Esophagus muscularis mucosa (tissue), 4 donors: ENCODE data around the gene DLG1.

Source experiments
- EP300 ChIP-seq: sonication (generic); formaldehyde crosslinking; IDR thresholded peaks from one replicate; pipeline ENCODE4 v1.6.1; 2017; ENCODE audit warnings: antibody characterized with exemption
- POLR2A ChIP-seq: fragments of 450-650 bp; IDR thresholded peaks from one replicate; pipeline ENCODE4 v1.6.1; 2017; ENCODE audit warnings: antibody characterized with exemption, moderate library complexity, mild to moderate bottlenecking, low read depth
- POLR2AphosphoS5 ChIP-seq, 2 donors: sonication (generic); formaldehyde crosslinking; IDR thresholded peaks; one replicate each; pipeline ENCODE4 v1.6.1; 2017; ENCODE audit warnings: antibody characterized with exemption in 2 of 2
- TF ChIP-seq, protein P1 (sequence below), 3 experiments: fragments of 200-600 bp in 2 of 3; fragments of 450-650 bp in 1 of 3; sonication (generic) in 2 of 3; IDR thresholded peaks; one replicate each; pipeline ENCODE4 v1.5.1; 2017 to 2019; ENCODE audit warnings: antibody characterized with exemption in 3 of 3, mild to moderate bottlenecking in 2 of 3, moderate library complexity in 1 of 3

DNA sequence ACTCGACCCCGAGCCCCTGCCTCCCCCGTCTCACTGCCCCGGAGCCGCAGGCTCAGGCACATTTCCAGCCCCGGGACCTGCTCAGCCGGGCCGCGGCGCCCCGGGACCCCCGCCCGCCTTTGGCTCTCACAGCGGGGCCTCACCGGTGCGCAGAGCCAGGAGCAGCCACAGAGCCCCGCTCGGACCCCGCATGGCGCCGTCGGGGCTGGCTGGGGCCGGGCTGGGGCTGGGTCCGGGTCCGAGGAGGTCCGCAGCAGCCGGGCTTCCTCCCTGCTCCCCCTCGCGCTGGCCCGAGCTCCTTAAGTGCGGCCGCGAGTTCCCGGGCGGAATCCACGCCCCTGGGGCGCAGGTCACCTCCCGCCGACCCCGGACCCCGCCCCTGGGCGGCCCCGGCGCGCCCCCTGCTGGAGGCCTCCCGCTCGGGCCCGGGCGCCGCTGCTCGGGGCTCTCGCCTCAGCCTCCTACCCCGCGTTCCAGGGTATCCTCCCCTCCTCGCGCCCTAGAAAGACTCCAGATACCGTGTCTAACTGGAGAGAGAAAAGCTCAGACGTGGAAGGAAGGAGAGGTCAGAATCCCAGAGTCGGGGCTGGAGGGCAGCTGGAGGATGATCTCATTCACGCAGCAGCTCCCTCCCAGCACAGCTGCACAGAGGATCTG lies 268.8 kb downstream of the DLG1 start, which contains the start of gene MELTF:
- TF ChIP-seq, protein P1, sequence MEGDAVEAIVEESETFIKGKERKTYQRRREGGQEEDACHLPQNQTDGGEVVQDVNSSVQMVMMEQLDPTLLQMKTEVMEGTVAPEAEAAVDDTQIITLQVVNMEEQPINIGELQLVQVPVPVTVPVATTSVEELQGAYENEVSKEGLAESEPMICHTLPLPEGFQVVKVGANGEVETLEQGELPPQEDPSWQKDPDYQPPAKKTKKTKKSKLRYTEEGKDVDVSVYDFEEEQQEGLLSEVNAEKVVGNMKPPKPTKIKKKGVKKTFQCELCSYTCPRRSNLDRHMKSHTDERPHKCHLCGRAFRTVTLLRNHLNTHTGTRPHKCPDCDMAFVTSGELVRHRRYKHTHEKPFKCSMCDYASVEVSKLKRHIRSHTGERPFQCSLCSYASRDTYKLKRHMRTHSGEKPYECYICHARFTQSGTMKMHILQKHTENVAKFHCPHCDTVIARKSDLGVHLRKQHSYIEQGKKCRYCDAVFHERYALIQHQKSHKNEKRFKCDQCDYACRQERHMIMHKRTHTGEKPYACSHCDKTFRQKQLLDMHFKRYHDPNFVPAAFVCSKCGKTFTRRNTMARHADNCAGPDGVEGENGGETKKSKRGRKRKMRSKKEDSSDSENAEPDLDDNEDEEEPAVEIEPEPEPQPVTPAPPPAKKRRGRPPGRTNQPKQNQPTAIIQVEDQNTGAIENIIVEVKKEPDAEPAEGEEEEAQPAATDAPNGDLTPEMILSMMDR (IDR thresholded peaks at IDR 0.05) = peak; percentile 71 to 86 (median 80)
- TF ChIP-seq POLR2A (no peak), POLR2AphosphoS5 (IDR thresholded peaks at IDR 0.05) (no peak), EP300 (no peak)
